Trophoblast cell (in vitro differentiated cells and primary cell): ENCODE results near the gene PRDM4.
A peak's percentile ranks its signal among the peaks of the same experiment; 100 is the strongest.

Experiments used
- DNase-seq, 2 donors: peaks; one replicate each; pipeline ENCODE4 v3.0.0-alpha.2; 2016
- H2AFZ ChIP-seq: 2 replicates; pipeline ENCODE4 v1.6.1; 2013; ENCODE audit warnings: low read length, moderate library complexity, mild to moderate bottlenecking; ENCODE audit not compliant: insufficient read depth, poor library complexity
- H2AK5ac ChIP-seq: 2 replicates; pipeline ENCODE4 v1.6.1; 2013; ENCODE audit warnings: mild to moderate bottlenecking, low read length
- H2BK120ac ChIP-seq: 2 replicates; pipeline ENCODE4 v1.6.1; 2013; ENCODE audit warnings: low read length, mild to moderate bottlenecking, moderate library complexity; ENCODE audit not compliant: insufficient read depth, poor library complexity
- H2BK12ac ChIP-seq: 2 replicates; pipeline ENCODE4 v1.6.1; 2013; ENCODE audit warnings: mild to moderate bottlenecking, low read length, moderate library complexity
- H2BK5ac ChIP-seq: 2 replicates; pipeline ENCODE4 v1.6.1; 2013; ENCODE audit warnings: low read length, low read depth, moderate library complexity, mild to moderate bottlenecking; ENCODE audit not compliant: poor library complexity
- H3K14ac ChIP-seq: 2 replicates; pipeline ENCODE4 v1.6.1; 2013; ENCODE audit warnings: mild to moderate bottlenecking, low read length
- H3K18ac ChIP-seq: 2 replicates; pipeline ENCODE4 v1.6.1; 2013; ENCODE audit warnings: mild to moderate bottlenecking, low read length
- H3K23ac ChIP-seq: 2 replicates; pipeline ENCODE4 v1.6.1; 2013; ENCODE audit warnings: low read length
- H3K27ac ChIP-seq: 2 replicates; pipeline ENCODE4 v1.5.1; 2013; ENCODE audit warnings: low read depth, mild to moderate bottlenecking, inconsistent platforms, low read length, moderate library complexity
- H3K27me3 ChIP-seq: 2 replicates; pipeline ENCODE4 v1.6.1; 2013; ENCODE audit warnings: inconsistent platforms, mild to moderate bottlenecking, low read length, moderate library complexity; ENCODE audit not compliant: insufficient read depth
- H3K36me3 ChIP-seq, 2 experiments: 1 replicate in 1 of 2; 2 replicates in 1 of 2; pipeline ENCODE4 v1.6.1; 2013; ENCODE audit warnings: low read length in 2 of 2, mild to moderate bottlenecking in 2 of 2, moderate library complexity in 1 of 2; ENCODE audit not compliant: insufficient read depth in 2 of 2, control insufficient read depth in 1 of 2
- H3K4ac ChIP-seq: 2 replicates; pipeline ENCODE4 v1.6.1; 2013; ENCODE audit warnings: low read depth, mild to moderate bottlenecking, low read length, moderate library complexity
- H3K4me1 ChIP-seq, 2 experiments: 1 replicate in 1 of 2; 2 replicates in 1 of 2; pipeline ENCODE4 v1.6.1; 2013; ENCODE audit warnings: low read length in 2 of 2, mild to moderate bottlenecking in 2 of 2, moderate library complexity in 1 of 2; ENCODE audit not compliant: insufficient read depth in 2 of 2, control insufficient read depth in 1 of 2
- H3K4me2 ChIP-seq: 2 replicates; pipeline ENCODE4 v1.6.1; 2013; ENCODE audit warnings: inconsistent platforms, mild to moderate bottlenecking, low read length, moderate library complexity
- H3K4me3 ChIP-seq: 2 replicates; pipeline ENCODE4 v1.5.1; 2013; ENCODE audit warnings: mild to moderate bottlenecking, low read depth, low read length, inconsistent platforms
- H3K79me1 ChIP-seq: one replicate; pipeline ENCODE4 v1.6.1; 2013; ENCODE audit warnings: low read length
- H3K79me2 ChIP-seq: 2 replicates; pipeline ENCODE4 v1.6.1; 2013; ENCODE audit warnings: low read length, mild to moderate bottlenecking; ENCODE audit not compliant: control insufficient read depth, insufficient read depth, poor library complexity
- H3K9ac ChIP-seq: 2 replicates; pipeline ENCODE4 v1.6.1; 2013; ENCODE audit warnings: mild to moderate bottlenecking, low read length
- H3K9me3 ChIP-seq: 2 replicates; pipeline ENCODE4 v1.6.1; 2013; ENCODE audit warnings: low read depth, mild to moderate bottlenecking, control low read depth, inconsistent platforms, low read length; ENCODE audit not compliant: insufficient read depth
- H4K12ac ChIP-seq: 2 replicates; pipeline ENCODE4 v1.6.1; 2013; ENCODE audit warnings: low read depth, mild to moderate bottlenecking, low read length, moderate library complexity
- H4K8ac ChIP-seq: 2 replicates; pipeline ENCODE4 v1.6.1; 2013; ENCODE audit warnings: low read depth, mild to moderate bottlenecking, low read length, moderate library complexity
- H4K91ac ChIP-seq: one replicate; pipeline ENCODE4 v1.6.1; 2013; ENCODE audit warnings: low read depth, mild to moderate bottlenecking, low read length, moderate library complexity
- WGBS: extraction: QIAGEN DNeasy Blood & Tissue Kit; methylation state at CpG from one replicate; pipeline ENCODE4 v1.1.7; 2013; ENCODE audit warnings: missing lambda C conversion rate; ENCODE audit not compliant: insufficient read length, insufficient coverage; ENCODE audit errors: extremely low coverage; 5-methylcytosine and 5-hydroxymethylcytosine counted together

PRDM4 gene

DNA sequence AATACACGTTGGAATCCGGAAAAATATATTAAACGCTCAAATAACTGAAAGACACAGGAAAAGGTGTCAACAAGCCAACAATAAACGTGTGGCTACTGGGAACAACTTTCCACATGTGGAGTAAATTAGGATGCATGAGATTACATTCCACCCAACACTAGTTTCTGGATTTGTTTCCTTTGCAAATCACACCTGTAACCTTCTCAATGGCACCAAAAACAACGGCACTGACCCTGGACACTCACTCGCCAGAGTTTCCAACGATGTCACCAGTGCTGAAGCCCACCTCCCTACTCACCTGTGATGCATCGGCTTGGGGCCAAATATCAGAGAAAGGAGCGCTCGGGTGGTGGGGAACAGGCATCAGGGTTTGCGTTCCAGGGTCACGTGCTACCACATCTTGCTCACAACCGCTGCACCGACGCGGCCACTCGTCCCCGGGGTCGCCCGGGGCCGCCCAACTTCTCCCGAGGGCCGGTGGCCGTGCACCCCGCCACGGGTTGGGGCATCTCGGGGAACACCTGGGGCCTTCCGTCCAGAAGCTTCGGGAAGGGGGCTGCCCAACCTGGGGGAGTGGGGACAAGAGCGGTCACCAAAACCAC lies 629 bp downstream of the PRDM4 start:
- H4K12ac ChIP-seq: peak overlapping the region; percentile 92
- peaks cover 12% of the 10 kb centered on the region for H3K79me2 ChIP-seq
- H3K4ac ChIP-seq: peak overlapping the region; percentile 97
- peak overlapping the region; percentile 96 for H4K8ac ChIP-seq
- no peak overlapping the region for H2BK120ac ChIP-seq
- H3K4me2 ChIP-seq: peak overlapping the region; percentile 97
- H3K79me1 ChIP-seq: peaks cover 9% of the 10 kb centered on the region
- H3K9me3 ChIP-seq: no peaks in the 10 kb centered on the region
- peak overlapping the region; percentile 53 for H2AK5ac ChIP-seq
- no peak overlapping the region for H3K23ac ChIP-seq
- H3K4me1 ChIP-seq: peaks cover 7 to 8% of the 10 kb centered on the region in 2 experiments
- H3K27ac ChIP-seq: no peak overlapping the region
- DNase-seq: peak in 1 of 2 donors; percentile 18
- peak overlapping the region; percentile 87 for H3K18ac ChIP-seq
- H3K36me3 ChIP-seq: peaks cover 11 to 12% of the 10 kb centered on the region in 2 experiments
- peak overlapping the region; percentile 38 for H2BK5ac ChIP-seq
- peak overlapping the region; percentile 88 for H2AFZ ChIP-seq
- peak overlapping the region; percentile 92 for H3K4me3 ChIP-seq
- peak overlapping the region; percentile 94 for H3K9ac ChIP-seq
- no CpG with 5 or more reads among the region's 30 CpGs for WGBS
- peak overlapping the region; percentile 89 for H4K91ac ChIP-seq
- H3K27me3 ChIP-seq: no peaks in the 10 kb centered on the region
- H3K14ac ChIP-seq: peak overlapping the region; percentile 88
- peak overlapping the region; percentile 17 for H2BK12ac ChIP-seq

DNA sequence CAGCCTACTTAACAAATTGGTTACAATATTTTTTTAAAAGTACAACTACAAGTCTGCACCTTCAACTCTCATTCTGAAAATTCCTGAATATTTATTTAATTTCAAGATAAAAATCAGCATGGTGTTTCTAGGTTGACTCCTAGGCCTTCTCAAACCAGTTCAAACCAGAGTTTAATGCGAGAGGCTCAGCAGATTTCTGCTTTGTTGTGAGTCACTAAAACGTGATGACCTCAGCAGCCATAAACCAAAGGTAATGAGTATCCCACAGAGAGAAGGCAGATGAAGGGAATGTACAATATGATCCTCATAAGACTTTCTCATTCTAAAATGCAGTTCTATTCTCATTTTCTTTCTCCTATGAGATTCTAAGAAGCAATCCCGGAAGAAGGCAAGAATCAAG lies 1.5 kb downstream of the PRDM4 start:
- Histone ChIP-seq H4K8ac (no peak overlapping the region), H2AFZ (no peak overlapping the region), H2BK120ac (no peak overlapping the region), H3K79me1 (peaks cover 9% of the 10 kb centered on the region), H3K27ac (no peak overlapping the region), H3K4me1 (peaks cover 7 to 8% of the 10 kb centered on the region in 2 experiments), H3K4ac (no peak overlapping the region), H3K36me3 (peaks cover 16 to 17% of the 10 kb centered on the region in 2 experiments), H4K91ac (no peak overlapping the region), H3K79me2 (peaks cover 12% of the 10 kb centered on the region), H3K14ac (no peak overlapping the region), H3K9me3 (no peaks in the 10 kb centered on the region), H3K9ac (no peak overlapping the region), H2AK5ac (no peak overlapping the region), H2BK12ac (no peak overlapping the region), H3K18ac (no peak overlapping the region), H4K12ac (no peak overlapping the region), H3K27me3 (no peaks in the 10 kb centered on the region), H3K4me3 (no peak overlapping the region), H3K4me2 (peak overlapping the region; percentile 97), H2BK5ac (no peak overlapping the region), H3K23ac (no peak overlapping the region)
- no CpG with 5 or more reads among the region's 3 CpGs for WGBS
- peak in 1 of 2 donors; percentile 36 for DNase-seq

DNA sequence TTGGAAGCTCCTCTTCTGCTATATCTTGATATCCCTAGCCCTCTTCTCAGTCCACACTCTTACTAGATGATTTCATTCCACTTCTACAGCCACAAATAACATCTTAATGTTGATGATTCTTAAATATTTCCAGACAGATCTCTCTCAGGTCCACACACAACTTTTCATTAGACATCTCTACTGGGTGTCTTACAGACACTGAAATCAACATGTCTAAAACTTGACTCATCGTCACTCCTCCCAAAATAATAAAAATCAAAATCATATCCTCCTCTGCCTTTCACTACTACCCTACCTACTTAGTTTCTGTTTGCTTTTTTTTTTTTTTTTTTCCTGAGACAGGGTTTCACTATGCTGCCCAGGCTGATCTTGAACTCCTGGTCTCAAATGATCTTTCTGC lies 11.9 kb downstream of the PRDM4 start:
- Histone ChIP-seq H3K9ac (no peak overlapping the region), H2BK12ac (no peak overlapping the region), H3K27ac (no peak overlapping the region), H3K79me2 (no peaks in the 10 kb centered on the region), H2AK5ac (no peak overlapping the region), H3K4me3 (no peak overlapping the region), H3K23ac (no peak overlapping the region), H3K4me2 (no peak overlapping the region), H4K12ac (no peak overlapping the region), H3K27me3 (no peaks in the 10 kb centered on the region), H2BK5ac (no peak overlapping the region), H3K9me3 (no peaks in the 10 kb centered on the region), H3K36me3 (peaks cover 34 to 38% of the 10 kb centered on the region in 2 experiments), H3K79me1 (no peaks in the 10 kb centered on the region), H3K4me1 (no peaks in the 10 kb centered on the region), H4K8ac (no peak overlapping the region), H2BK120ac (no peak overlapping the region), H3K4ac (no peak overlapping the region), H4K91ac (no peak overlapping the region), H3K18ac (no peak overlapping the region), H2AFZ (no peak overlapping the region), H3K14ac (no peak overlapping the region)
- DNase-seq: no peak
- 100% methylated on average over 1 of the region's 1 CpG for WGBS

DNA sequence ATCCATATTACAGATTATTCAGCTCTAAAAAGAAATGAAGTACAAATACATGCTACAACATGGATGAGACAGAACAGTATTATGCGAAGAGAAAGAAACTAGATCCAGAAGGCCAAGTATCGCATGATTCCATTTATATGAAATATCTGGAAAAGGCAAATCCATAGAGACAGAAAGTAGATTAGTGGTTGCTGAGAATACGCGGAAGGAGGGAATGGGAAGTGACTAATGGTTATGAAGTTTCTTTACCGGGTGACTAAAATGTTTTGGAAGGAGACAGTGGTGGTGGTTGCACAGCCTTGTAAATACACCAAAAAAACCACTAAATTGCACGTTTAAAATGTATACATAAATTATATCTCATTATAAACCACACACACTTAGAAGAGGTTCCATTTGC lies 12.5 kb downstream of the PRDM4 start:
- H3K79me1 ChIP-seq: no peaks in the 10 kb centered on the region

More for the DNA sequence above, 12.5 kb downstream of the PRDM4 start:
- Histone ChIP-seq H3K9ac (no peak overlapping the region), H3K79me2 (no peaks in the 10 kb centered on the region), H4K91ac (no peak overlapping the region), H2BK5ac (no peak overlapping the region), H3K36me3 (peaks cover 36 to 39% of the 10 kb centered on the region in 2 experiments), H2BK120ac (no peak overlapping the region), H2AFZ (no peak overlapping the region), H3K27me3 (no peaks in the 10 kb centered on the region), H4K8ac (no peak overlapping the region), H2BK12ac (no peak overlapping the region), H3K14ac (no peak overlapping the region), H3K9me3 (no peaks in the 10 kb centered on the region), H3K4me2 (no peak overlapping the region), H3K18ac (no peak overlapping the region), H3K4me3 (no peak overlapping the region), H2AK5ac (no peak overlapping the region), H3K27ac (no peak overlapping the region), H3K4me1 (no peaks in the 10 kb centered on the region), H4K12ac (no peak overlapping the region), H3K23ac (no peak overlapping the region), H3K4ac (no peak overlapping the region)
- DNase-seq: no peak
- no CpG with 5 or more reads among the region's 6 CpGs for WGBS
